ENCODE results near the gene EXOSC3.

The EXOSC3 gene

DNA sequence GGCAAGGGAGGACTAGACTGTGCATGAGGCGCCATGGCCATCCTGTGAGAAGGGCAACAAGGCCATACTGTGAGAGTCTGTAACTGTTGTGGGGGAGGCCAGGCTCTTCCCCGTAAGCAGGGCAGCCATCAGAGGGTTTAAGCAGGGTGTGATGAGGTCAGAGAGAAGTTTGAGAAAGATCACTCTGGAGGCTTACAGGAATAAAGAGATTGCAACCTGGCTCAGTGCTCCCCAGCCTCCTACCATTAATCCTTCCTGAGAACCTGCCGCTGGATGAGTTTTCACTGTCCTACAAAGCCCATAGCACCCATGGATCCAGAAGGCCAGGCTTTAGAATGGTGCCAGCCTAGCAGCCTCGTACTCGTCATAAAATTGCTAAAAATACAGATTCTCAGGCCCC lies 45.6 kb downstream of the EXOSC3 start:
- H3K4me3 ChIP-seq (ENCODE audit: control insufficient read depth, low read depth, low read length) = no peak overlapping the region
- TF ChIP-seq, protein P1, sequence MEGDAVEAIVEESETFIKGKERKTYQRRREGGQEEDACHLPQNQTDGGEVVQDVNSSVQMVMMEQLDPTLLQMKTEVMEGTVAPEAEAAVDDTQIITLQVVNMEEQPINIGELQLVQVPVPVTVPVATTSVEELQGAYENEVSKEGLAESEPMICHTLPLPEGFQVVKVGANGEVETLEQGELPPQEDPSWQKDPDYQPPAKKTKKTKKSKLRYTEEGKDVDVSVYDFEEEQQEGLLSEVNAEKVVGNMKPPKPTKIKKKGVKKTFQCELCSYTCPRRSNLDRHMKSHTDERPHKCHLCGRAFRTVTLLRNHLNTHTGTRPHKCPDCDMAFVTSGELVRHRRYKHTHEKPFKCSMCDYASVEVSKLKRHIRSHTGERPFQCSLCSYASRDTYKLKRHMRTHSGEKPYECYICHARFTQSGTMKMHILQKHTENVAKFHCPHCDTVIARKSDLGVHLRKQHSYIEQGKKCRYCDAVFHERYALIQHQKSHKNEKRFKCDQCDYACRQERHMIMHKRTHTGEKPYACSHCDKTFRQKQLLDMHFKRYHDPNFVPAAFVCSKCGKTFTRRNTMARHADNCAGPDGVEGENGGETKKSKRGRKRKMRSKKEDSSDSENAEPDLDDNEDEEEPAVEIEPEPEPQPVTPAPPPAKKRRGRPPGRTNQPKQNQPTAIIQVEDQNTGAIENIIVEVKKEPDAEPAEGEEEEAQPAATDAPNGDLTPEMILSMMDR (IDR thresholded peaks at IDR 0.05; ENCODE audit: control insufficient read depth, insufficient read depth, low read depth, low read length, missing control alignments) = no peak
- no peak for DNase-seq (ENCODE audit: low read depth)

DNA sequence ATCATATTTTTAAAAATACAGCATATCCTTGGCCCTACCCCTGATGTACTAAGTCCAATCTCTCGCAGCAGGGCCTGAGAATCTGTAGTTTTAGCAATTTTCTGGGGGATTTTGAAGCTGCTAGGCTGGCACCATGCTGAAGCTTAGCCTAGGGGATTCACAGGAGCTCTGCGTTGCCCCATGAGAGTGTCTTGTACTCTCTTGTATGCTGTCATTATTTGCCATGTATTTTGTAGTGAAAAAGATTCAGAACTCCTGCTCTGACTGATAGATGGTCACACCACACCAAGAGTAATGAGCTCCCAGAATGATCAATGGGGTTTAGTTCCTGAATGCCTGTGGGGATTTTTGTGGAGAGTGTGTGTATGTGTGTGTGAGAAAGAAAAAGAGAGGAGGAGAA lies 51.9 kb downstream of the EXOSC3 start:
- DNase-seq (ENCODE audit: low read depth) = no peak
- TF ChIP-seq, protein P1 (IDR thresholded peaks at IDR 0.05; ENCODE audit: control insufficient read depth, insufficient read depth, low read depth, low read length, missing control alignments) = no peak
- H3K4me3 ChIP-seq (ENCODE audit: control insufficient read depth, low read depth, low read length) = no peak overlapping the region

DNA sequence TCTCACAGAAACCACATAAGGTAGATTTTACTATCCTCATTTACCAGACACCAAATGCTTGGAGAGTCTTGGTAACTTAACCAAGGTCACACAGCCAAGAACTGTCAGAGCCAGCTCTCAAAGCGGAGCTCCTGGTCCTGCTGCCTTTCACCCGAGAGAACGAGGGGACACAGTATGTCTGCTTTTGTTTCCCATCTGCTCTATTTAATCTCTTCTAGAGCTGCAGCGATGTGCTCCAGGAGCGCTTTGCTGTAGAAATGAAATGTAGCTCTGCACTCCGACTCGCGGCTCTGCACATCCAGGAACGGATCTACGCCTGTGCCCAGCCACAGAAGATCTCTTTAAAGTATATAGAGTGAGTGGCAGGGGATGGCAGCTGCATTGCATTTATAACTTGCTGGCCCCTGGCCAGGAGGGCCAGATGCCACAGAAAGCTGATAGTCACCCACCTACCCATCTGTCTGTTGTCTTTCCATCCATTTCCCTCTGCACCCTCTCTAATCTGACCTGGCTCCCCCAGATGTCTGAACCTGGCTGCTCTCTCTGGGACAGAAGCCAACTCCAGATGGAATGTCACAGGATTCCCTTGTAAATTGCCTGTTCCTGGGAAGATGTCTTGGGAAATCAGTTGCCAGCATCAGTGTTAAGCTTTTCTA lies 52.6 kb downstream of the EXOSC3 start:
- TF ChIP-seq, protein P1 (IDR thresholded peaks at IDR 0.05; ENCODE audit: control insufficient read depth, insufficient read depth, low read depth, low read length, missing control alignments) = no peak
- no peak for DNase-seq (ENCODE audit: low read depth)
- H3K4me3 ChIP-seq (ENCODE audit: control insufficient read depth, low read depth, low read length) = no peak overlapping the region

DNA sequence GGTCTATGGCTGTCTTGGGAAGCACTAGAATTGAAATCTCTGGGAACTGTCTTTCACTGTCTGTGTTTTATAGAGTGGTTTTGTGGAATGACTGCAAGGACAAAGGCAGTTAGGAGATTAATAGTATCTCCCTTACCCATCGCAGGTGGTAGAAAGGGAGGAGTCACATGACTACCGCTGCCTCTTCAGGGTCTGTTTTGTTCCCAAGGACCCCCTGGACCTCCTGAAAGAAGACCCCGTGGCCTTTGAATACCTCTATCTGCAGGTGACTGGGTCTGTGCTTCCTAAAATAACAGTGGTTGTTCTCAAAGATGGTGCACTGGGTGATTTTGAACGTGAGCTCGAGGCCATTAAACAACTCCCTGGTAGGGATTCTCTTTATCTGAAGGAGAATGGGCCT lies 54.0 kb downstream of the EXOSC3 start:
- DNase-seq (ENCODE audit: low read depth) = no peak
- no peak overlapping the region for H3K4me3 ChIP-seq (ENCODE audit: control insufficient read depth, low read depth, low read length)
- TF ChIP-seq, protein P1 (IDR thresholded peaks at IDR 0.05; ENCODE audit: control insufficient read depth, insufficient read depth, low read depth, low read length, missing control alignments) = no peak

GRCh38 chr9:37730256-37730655 lies 54.6 kb downstream of the EXOSC3 start:
- no peak overlapping the region for H3K4me3 ChIP-seq (ENCODE audit: control insufficient read depth, low read depth, low read length)
- no peak for DNase-seq (ENCODE audit: low read depth)
- TF ChIP-seq, protein P1 (IDR thresholded peaks at IDR 0.05; ENCODE audit: control insufficient read depth, insufficient read depth, low read depth, low read length, missing control alignments) = no peak
